Naive thymus-derived CD8-positive, alpha-beta T cell (primary cell): Measurements from ENCODE around the gene STK11. TPM values are rescaled to one million over a fixed set of nuclear protein-coding genes. Genes with fewer than 3 reads are reported as not detected.
A peak's percentile ranks its signal among the peaks of the same experiment; 100 is the strongest.
"Not testable (repeated sequence)": the region's sequence is repeated elsewhere in the genome, so short reads cannot be mapped to it uniquely, and the experiment has no call there.

Experiments used
- ATAC-seq, 2 donors: fragments of 150-1000 bp; cut with Tn5 transposase in 1 of 2; sonication (Bioruptor Pico), chemical (Tn5 transposase) in 1 of 2; 1 replicate in 1 of 2; 2 replicates in 1 of 2; pipeline ENCODE4 v1.10.0; 2021; ENCODE audit warnings: mild to moderate bottlenecking in 2 of 2, moderate library complexity in 2 of 2
- POLR2A ChIA-PET: fragments of 350-600 bp; sonication (Branson Sonifier 250); formaldehyde crosslinking; loops from one replicate; lab custom pipeline; 2021; ENCODE audit warnings: antibody characterized with exemption; lab: Charles Lee
- DNase-seq, 10 donors: peaks; one replicate each; pipeline versions ENCODE4 v3.0.0 to v3.0.0-alpha.2; 2020 to 2022
- H3K27ac Mint-ChIP-seq, 10 donors: one replicate each; pipeline ENCODE4 v1.8.0; 2020 to 2022; ENCODE audit warnings: mild to moderate bottlenecking in 10 of 10, mixed read lengths in 10 of 10, moderate library complexity in 4 of 10, inconsistent platforms in 1 of 10
- H3K27me3 Mint-ChIP-seq, 5 donors: one replicate each; pipeline ENCODE4 v1.8.0; 2021 to 2022; ENCODE audit warnings: mixed read lengths in 5 of 5
- H3K36me3 Mint-ChIP-seq, 3 donors: one replicate each; pipeline ENCODE4 v1.8.0; 2020 to 2022; ENCODE audit warnings: mixed read lengths in 3 of 3, mild to moderate bottlenecking in 2 of 3, inconsistent platforms in 1 of 3
- H3K4me1 Mint-ChIP-seq, 4 donors: one replicate each; pipeline ENCODE4 v1.8.0; 2021 to 2022; ENCODE audit warnings: mixed read lengths in 4 of 4
- H3K4me3 Mint-ChIP-seq, 10 donors: one replicate each; pipeline ENCODE4 v1.8.0; 2020 to 2022; ENCODE audit warnings: mild to moderate bottlenecking in 10 of 10, mixed read lengths in 10 of 10, moderate library complexity in 6 of 10, inconsistent platforms in 1 of 10
- H3K9me3 Mint-ChIP-seq, 9 donors: one replicate each; pipeline ENCODE4 v1.8.0; 2020 to 2022; ENCODE audit warnings: mixed read lengths in 9 of 9, mild to moderate bottlenecking in 3 of 9, inconsistent platforms in 1 of 9, moderate library complexity in 1 of 9
- polyA plus RNA-seq, 3 donors: library from polyadenylated mRNA; unstranded; fragments of 300-500 nt; fragmentation: Illumina TruSeq; gene quantifications; one replicate each; pipeline ENCODE4 v1.2.3, GENCODE V29; 2021
- total RNA-seq, 8 experiments: library from RNA in 2 of 8; stranded (reverse) in 2 of 8; gene quantifications; one replicate each; pipeline ENCODE4 v1.2.3 and lab custom pipeline; 2021 to 2026

STK11 gene
- total and polyA plus RNA-seq, 5 experiments from 2014 or later, result 12.3 to 96.0 (median 43.9) TPM

- no peaks in the 10 kb centered on the region for H3K9me3 Mint-ChIP-seq
- H3K36me3 Mint-ChIP-seq, result peaks cover 0 to 2% (median 0%) of the 10 kb centered on the region in 3 donors
- H3K27me3 Mint-ChIP-seq, result peaks cover 2 to 10% (median 7%) of the 10 kb centered on the region in 5 donors
- peaks cover 13 to 48% (median 43%) of the 10 kb centered on the region in 4 donors for H3K4me1 Mint-ChIP-seq
- peak overlapping the region in 8 of 10 donors; percentile 76 to 93 (median 88) for H3K27ac Mint-ChIP-seq
- H3K4me3 Mint-ChIP-seq, result peak overlapping the region in 8 of 10 donors; percentile 10 to 84 (median 56)
- DNase-seq (peak; percentile 88 to 99 (median 95)), ATAC-seq (peak; percentile 58 to 62)
- POLR2A ChIA-PET, result interaction anchor here (0.6 to 10.1 kb wide), 6 partner anchors 25 to 319 kb away, joined by 3 to 594 read pairs (median 3); partner anchors contain the start of genes CIRBP and FAM174C
Measured at GRCh38 chr19:1239796-1240737, 34.5 kb downstream of the STK11 start.

GRCh38 chr19:1240925-1241324 lies 35.3 kb downstream of the STK11 start:
- no peaks in the 10 kb centered on the region for H3K9me3 Mint-ChIP-seq
- peak overlapping the region in 8 of 10 donors; percentile 86 to 98 (median 95) for H3K27ac Mint-ChIP-seq
- peak overlapping the region; percentile 18 to 95 (median 87) for H3K4me3 Mint-ChIP-seq
- peaks cover 2 to 9% (median 7%) of the 10 kb centered on the region in 5 donors for H3K27me3 Mint-ChIP-seq
- no peak for DNase-seq
- no peak for ATAC-seq
- H3K4me1 Mint-ChIP-seq, result peaks cover 13 to 48% (median 43%) of the 10 kb centered on the region in 4 donors
- POLR2A ChIA-PET, result interaction anchor here (0.6 to 10.1 kb wide), 14 partner anchors 24 to 416 kb away, joined by 3 to 594 read pairs (median 4); partner anchors contain the start of genes ARHGAP45, CIRBP and FAM174C
- H3K36me3 Mint-ChIP-seq, result peaks cover 0 to 2% (median 0%) of the 10 kb centered on the region in 3 donors

- H3K4me3 Mint-ChIP-seq, result peak within 1 kb of the TSS; percentile 79 to 96 (median 88)
- POLR2A ChIA-PET, result interaction anchor here (0.7 to 10.1 kb wide), 10 partner anchors 24 to 317 kb away, joined by 3 to 594 read pairs (median 4); partner anchors contain the start of genes ARHGAP45, CIRBP and FAM174C
- ATAC-seq, result peak; percentile 64 to 66
- H3K4me1 Mint-ChIP-seq, result peaks cover 13 to 48% (median 44%) of the 10 kb centered on the region in 4 donors
- H3K27me3 Mint-ChIP-seq, result peaks cover 2 to 9% (median 7%) of the 10 kb centered on the region in 5 donors
- H3K9me3 Mint-ChIP-seq, result no peaks in the 10 kb centered on the region
- peak within 1 kb of the TSS; percentile 86 to 98 (median 94) for H3K27ac Mint-ChIP-seq
- DNase-seq, result peak; percentile 79 to 93 (median 86)
- peaks cover 0 to 2% (median 0%) of the 10 kb centered on the region in 3 donors for H3K36me3 Mint-ChIP-seq
Measured at GRCh38 chr19:1241417-1242095, 36.0 kb downstream of the STK11 start, which contains the start of gene ATP5F1D. TSS of gene ATP5F1D (plus strand) at chr19:1241751. CDS start at chr19:1241851, 100 bp downstream.

- Mint-ChIP-seq H3K27me3 (peaks cover 0 to 2% (median 0%) of the 10 kb centered on the region in 5 donors), H3K36me3 (no peaks in the 10 kb centered on the region), H3K27ac (peak overlapping the region in 9 of 10 donors; percentile 69 to 95 (median 90)), H3K4me3 (peak overlapping the region in 9 of 10 donors; percentile 36 to 83 (median 73)), H3K4me1 (peaks cover 5 to 42% (median 35%) of the 10 kb centered on the region in 4 donors), H3K9me3 (no peaks in the 10 kb centered on the region)
- DNase-seq (peak; percentile 79 to 94 (median 87)), ATAC-seq (peak; percentile 51 to 56)
- POLR2A ChIA-PET, result interaction anchor here (0.5 to 10.1 kb wide), 17 partner anchors 11 to 339 kb away, joined by 3 to 594 read pairs (median 4); partner anchors contain the start of genes ARHGAP45, CIRBP and FAM174C
Measured at GRCh38 chr19:1243768-1244692, 38.5 kb downstream of the STK11 start.

- DNase-seq, result no peak
- no peaks in the 10 kb centered on the region for H3K36me3 Mint-ChIP-seq
- POLR2A ChIA-PET, result interaction anchor here (0.9 to 10.1 kb wide), 15 partner anchors 10 to 178 kb away, joined by 3 to 594 read pairs (median 4); partner anchors contain the start of genes ARHGAP45, CIRBP and FAM174C
Measured at GRCh38 chr19:1244693-1245451, 39.3 kb downstream of the STK11 start.

GRCh38 chr19:1245494-1246264 lies 40.1 kb downstream of the STK11 start:
- Mint-ChIP-seq H3K4me3 (peak overlapping the region in 2 of 10 donors; percentile 11 to 56), H3K36me3 (no peaks in the 10 kb centered on the region)
- DNase-seq, result no peak

More at GRCh38 chr19:1244693-1245451, 39.3 kb downstream of the STK11 start:
- peak overlapping the region in 9 of 10 donors; percentile 69 to 95 (median 90) for H3K27ac Mint-ChIP-seq
- H3K9me3 Mint-ChIP-seq, result no peaks in the 10 kb centered on the region
- H3K4me3 Mint-ChIP-seq, result peak overlapping the region in 9 of 10 donors; percentile 36 to 83 (median 73)
- H3K27me3 Mint-ChIP-seq, result peaks cover 0 to 2% (median 0%) of the 10 kb centered on the region in 5 donors
- no peak for ATAC-seq
- H3K4me1 Mint-ChIP-seq, result peaks cover 5 to 36% (median 28%) of the 10 kb centered on the region in 4 donors

GRCh38 chr19:1246265-1247087 lies 40.9 kb downstream of the STK11 start:
- ATAC-seq, H3K36me3 Mint-ChIP-seq, DNase-seq, H3K9me3 Mint-ChIP-seq, H3K27me3 Mint-ChIP-seq: not testable (repeated sequence)
- Mint-ChIP-seq H3K4me1 (peaks cover 6 to 29% (median 21%) of the 10 kb centered on the region in 4 donors), H3K4me3 (peak overlapping the region in 3 of 10 donors; percentile 7 to 56 (median 18)), H3K27ac (peak overlapping the region in 5 of 10 donors; percentile 40 to 72 (median 53))
- POLR2A ChIA-PET, result interaction anchor here (0.6 to 10.1 kb wide), 6 partner anchors 19 to 172 kb away, joined by 3 to 594 read pairs (median 5); partner anchors contain the start of genes CIRBP and FAM174C

More at GRCh38 chr19:1245494-1246264, 40.1 kb downstream of the STK11 start:
- no peak for ATAC-seq
- Mint-ChIP-seq H3K4me1 (peaks cover 5 to 34% (median 28%) of the 10 kb centered on the region in 4 donors), H3K27me3 (peaks cover 0 to 2% (median 0%) of the 10 kb centered on the region in 5 donors), H3K27ac (peak overlapping the region in 4 of 10 donors; percentile 7 to 53 (median 40)), H3K9me3 (no peaks in the 10 kb centered on the region)
- POLR2A ChIA-PET, result interaction anchor here (2.0 to 10.1 kb wide), 4 partner anchors 19 to 178 kb away, joined by 10 to 594 read pairs (median 26); partner anchors contain the start of genes ARHGAP45, CIRBP and FAM174C

- H3K9me3 Mint-ChIP-seq, result no peaks in the 10 kb centered on the region
- POLR2A ChIA-PET, result interaction anchor here (10.1 kb wide), 1 partner anchor 17 kb away, joined by 594 read pairs; the partner anchor contains the start of gene CIRBP
- DNase-seq, result no peak
- ATAC-seq, result no peak
- H3K27ac Mint-ChIP-seq, result peak overlapping the region in 4 of 10 donors; percentile 35 to 81 (median 75)
- H3K4me3 Mint-ChIP-seq, result peak overlapping the region in 5 of 10 donors; percentile 12 to 56 (median 36)
- peaks cover 0 to 1% (median 0%) of the 10 kb centered on the region in 5 donors for H3K27me3 Mint-ChIP-seq
- H3K36me3 Mint-ChIP-seq, result peaks cover 0 to 6% (median 0%) of the 10 kb centered on the region in 3 donors
- H3K4me1 Mint-ChIP-seq, result peaks cover 7 to 22% (median 12%) of the 10 kb centered on the region in 4 donors
Measured at GRCh38 chr19:1247748-1248138, 42.2 kb downstream of the STK11 start.
